Measurements from ENCODE around the gene UBR2.
"Not testable (repeated sequence)": the region's sequence is repeated elsewhere in the genome, so short reads cannot be mapped to it uniquely, and the experiment has no call there.

Gene UBR2

DNA sequence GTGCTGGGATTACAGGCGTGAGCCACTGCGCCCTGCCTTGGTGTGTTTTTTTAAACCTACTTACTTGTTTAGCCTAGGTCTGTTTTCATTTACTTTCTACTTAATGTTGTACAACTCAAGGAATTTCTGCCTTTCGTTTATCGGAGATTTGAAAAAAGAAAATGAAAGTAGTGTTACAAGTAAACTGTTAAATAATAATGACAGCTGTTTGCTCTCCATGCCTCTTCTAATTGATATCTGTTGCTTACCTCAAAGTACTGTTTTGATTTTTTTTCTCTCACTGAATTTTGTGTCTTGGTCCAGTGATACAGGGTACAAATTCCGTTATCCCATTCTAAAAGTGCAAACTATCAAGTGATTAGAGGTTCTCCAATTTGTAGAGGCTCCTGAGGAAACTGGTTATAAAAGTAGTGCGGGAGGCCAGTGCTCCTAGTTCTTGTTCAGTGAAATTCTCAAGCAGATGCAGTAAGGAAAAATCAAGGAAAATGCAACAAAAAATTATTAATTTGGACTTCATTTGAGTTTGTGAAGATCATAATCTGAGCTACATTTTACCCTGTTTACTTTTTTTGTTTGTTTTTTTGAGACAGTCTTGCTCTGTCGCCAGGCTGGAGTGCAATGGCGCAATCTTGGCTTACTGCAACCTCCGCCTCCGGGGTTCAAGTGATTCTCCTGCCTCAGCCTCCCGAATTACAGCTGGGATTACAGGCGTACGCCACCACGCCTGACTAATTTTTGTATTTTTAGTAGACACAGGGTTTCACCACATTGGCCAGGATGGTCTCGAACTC, 2.2 kb downstream of the UBR2 start:
- H3K4me3 ChIP-seq (ENCODE audit: control insufficient read depth, low read depth, low read length) = peak overlapping the region; percentile 73
- DNase-seq (ENCODE audit: low read depth) = no peak
- TF ChIP-seq, protein P1, sequence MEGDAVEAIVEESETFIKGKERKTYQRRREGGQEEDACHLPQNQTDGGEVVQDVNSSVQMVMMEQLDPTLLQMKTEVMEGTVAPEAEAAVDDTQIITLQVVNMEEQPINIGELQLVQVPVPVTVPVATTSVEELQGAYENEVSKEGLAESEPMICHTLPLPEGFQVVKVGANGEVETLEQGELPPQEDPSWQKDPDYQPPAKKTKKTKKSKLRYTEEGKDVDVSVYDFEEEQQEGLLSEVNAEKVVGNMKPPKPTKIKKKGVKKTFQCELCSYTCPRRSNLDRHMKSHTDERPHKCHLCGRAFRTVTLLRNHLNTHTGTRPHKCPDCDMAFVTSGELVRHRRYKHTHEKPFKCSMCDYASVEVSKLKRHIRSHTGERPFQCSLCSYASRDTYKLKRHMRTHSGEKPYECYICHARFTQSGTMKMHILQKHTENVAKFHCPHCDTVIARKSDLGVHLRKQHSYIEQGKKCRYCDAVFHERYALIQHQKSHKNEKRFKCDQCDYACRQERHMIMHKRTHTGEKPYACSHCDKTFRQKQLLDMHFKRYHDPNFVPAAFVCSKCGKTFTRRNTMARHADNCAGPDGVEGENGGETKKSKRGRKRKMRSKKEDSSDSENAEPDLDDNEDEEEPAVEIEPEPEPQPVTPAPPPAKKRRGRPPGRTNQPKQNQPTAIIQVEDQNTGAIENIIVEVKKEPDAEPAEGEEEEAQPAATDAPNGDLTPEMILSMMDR (IDR thresholded peaks at IDR 0.05; ENCODE audit: control insufficient read depth, insufficient read depth, low read depth, low read length, missing control alignments) = no peak

DNA sequence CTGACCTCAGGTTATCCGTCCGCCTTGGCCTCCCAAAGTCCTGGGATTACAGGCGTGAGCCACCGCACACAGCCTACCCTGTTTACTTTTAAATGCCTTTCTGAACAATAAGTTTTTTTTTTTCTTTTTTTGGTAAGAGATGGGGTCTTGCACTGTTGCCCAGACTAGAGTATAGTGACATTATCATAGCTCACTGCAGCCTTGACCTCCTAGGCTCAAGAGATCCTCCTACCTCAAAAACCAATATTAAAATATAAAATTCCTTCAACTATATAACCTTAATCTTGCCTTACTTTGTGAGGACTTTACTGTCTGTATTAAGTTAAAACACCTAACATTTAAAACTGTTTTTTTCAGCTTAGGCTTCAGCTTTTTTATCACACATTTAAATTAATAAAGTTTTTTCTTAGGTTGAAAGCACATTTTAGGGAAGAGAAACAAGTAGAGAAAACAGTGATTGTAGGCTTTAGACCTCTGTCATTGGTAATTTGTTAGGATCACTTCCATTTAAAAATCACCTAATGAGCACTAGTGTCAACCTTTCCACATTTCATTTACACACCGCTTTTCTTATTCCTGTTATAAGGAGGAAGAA, 2.9 kb downstream of the UBR2 start:
- no peak overlapping the region for H3K4me3 ChIP-seq (ENCODE audit: control insufficient read depth, low read depth, low read length)
- DNase-seq (ENCODE audit: low read depth) = no peak
- TF ChIP-seq, protein P1 (IDR thresholded peaks at IDR 0.05; ENCODE audit: control insufficient read depth, insufficient read depth, low read depth, low read length, missing control alignments) = no peak

DNA sequence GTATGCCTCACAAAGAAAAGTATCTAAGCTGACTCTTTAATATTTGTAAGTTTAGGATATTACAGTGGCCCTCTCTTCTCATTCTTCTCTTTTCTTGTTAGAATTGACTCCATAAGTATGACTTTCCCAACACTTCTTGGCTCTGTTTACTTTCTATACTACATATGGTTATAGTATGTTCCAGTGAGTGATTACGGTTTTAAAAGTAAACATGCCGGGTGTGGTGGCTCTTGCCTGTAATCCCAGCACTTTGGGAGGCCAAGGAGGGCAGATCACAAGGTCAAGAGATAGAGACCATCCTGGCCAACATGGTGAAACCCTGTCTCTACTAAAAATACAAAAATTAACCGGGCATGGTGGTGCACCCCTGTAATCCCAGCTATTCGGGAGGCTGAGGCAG, 3.4 kb downstream of the UBR2 start:
- H3K4me3 ChIP-seq (ENCODE audit: control insufficient read depth, low read depth, low read length); DNase-seq (ENCODE audit: low read depth): not testable (repeated sequence)

DNA sequence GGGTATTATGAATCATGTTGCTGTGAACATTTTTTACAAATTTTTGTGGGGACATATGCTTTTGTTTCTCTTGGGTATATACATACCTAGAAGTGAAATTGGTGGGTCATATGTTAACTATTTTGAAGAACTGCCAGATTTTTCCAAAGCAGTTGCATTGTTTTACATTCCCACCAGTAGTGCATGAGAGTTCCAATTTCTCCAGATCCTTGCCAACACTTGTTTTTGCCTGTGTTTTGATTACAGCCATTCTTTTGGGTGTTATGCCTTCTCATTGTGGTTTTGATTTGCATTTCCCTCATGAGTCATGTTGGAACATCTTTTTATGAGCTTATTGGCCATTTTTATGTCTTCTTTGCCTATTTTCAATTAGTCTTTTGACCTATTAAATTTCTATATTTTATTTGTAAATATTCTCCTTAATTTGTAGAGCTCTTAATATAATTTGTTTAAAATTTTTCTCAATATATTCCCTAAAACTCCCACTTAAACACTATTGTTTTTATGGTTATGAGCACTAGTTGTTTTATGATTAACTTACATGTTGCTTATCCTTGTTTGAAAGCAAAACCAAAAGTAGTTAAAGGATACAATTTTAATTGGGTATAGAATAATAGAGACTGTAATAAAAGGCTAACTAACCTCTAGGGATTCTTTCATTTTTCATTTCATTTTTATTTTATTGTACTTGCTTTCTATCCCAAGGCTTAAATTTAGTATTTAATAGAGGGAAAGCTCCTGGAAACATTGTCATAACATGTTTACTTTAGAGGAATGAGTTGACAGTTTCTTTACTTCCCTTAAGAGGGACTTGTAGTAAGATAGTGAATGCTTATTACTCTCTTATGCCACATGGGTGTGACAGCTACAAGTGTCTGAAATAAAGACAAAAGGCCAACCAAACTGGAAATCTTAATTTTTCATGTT, 5.5 kb downstream of the UBR2 start:
- no peak overlapping the region for H3K4me3 ChIP-seq (ENCODE audit: control insufficient read depth, low read depth, low read length)
- TF ChIP-seq, protein P1 (IDR thresholded peaks at IDR 0.05; ENCODE audit: control insufficient read depth, insufficient read depth, low read depth, low read length, missing control alignments) = no peak
- no peak for DNase-seq (ENCODE audit: low read depth)

GRCh38 chr6:42571611-42572342, 7.9 kb downstream of the UBR2 start:
- DNase-seq (ENCODE audit: low read depth) = no peak

GRCh38 chr6:42572523-42572922, 8.7 kb downstream of the UBR2 start:
- TF ChIP-seq, protein P1 (IDR thresholded peaks at IDR 0.05; ENCODE audit: control insufficient read depth, insufficient read depth, low read depth, low read length, missing control alignments) = no peak
- H3K4me3 ChIP-seq (ENCODE audit: control insufficient read depth, low read depth, low read length) = no peak overlapping the region
- DNase-seq (ENCODE audit: low read depth) = no peak

More at GRCh38 chr6:42571611-42572342, 7.9 kb downstream of the UBR2 start:
- TF ChIP-seq, protein P1 (IDR thresholded peaks at IDR 0.05; ENCODE audit: control insufficient read depth, insufficient read depth, low read depth, low read length, missing control alignments) = no peak
- no peak overlapping the region for H3K4me3 ChIP-seq (ENCODE audit: control insufficient read depth, low read depth, low read length)

DNA sequence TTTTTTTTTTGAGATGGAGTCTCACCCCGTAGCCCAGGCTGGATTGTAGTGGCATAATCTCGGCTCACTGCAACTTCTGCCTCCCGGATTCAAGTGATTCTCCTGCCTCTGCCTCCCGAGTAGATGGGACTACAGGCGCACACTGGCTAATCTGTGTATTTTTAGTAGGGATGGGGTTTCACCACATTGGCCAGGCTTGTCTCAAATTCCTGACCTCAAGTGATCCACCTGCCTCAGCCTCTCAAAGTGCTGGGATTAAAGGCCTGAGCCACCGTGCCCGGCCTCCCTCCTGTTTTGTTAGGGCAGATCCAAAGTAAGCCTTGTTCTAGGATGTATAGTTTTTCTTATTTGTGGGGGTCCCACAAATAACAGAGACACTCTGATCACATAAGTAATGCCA, 12.7 kb downstream of the UBR2 start:
- H3K4me3 ChIP-seq (ENCODE audit: control insufficient read depth, low read depth, low read length); DNase-seq (ENCODE audit: low read depth): not testable (repeated sequence)
